GM19468 (cell line): ENCODE measurements around the gene JPT2.

Experiments used
- ATAC-seq: cut with Tn5 transposase; IDR thresholded peaks from one replicate; pipeline ENCODE4 v1.9.1; 2021; ENCODE audit warnings: mild to moderate bottlenecking, moderate library complexity, moderate number of reproducible peaks; ENCODE audit not compliant: unreplicated experiment; ENCODE audit errors: extremely low read depth

Gene JPT2

GRCh38 chr16:1677942-1678499 lies at the start of gene JPT2:
Gene JPT2, plus strand, starts transcription at chr16:1678279. Its CDS starts 34 bp downstream, at chr16:1678313.
- peak; percentile 86 for ATAC-seq

- no peak for ATAC-seq
Observed at GRCh38 chr16:1630450-1631213, 47.4 kb upstream of the JPT2 start.

- ATAC-seq, result no peak
Observed at GRCh38 chr16:1631230-1631629, 46.8 kb upstream of the JPT2 start.

DNA sequence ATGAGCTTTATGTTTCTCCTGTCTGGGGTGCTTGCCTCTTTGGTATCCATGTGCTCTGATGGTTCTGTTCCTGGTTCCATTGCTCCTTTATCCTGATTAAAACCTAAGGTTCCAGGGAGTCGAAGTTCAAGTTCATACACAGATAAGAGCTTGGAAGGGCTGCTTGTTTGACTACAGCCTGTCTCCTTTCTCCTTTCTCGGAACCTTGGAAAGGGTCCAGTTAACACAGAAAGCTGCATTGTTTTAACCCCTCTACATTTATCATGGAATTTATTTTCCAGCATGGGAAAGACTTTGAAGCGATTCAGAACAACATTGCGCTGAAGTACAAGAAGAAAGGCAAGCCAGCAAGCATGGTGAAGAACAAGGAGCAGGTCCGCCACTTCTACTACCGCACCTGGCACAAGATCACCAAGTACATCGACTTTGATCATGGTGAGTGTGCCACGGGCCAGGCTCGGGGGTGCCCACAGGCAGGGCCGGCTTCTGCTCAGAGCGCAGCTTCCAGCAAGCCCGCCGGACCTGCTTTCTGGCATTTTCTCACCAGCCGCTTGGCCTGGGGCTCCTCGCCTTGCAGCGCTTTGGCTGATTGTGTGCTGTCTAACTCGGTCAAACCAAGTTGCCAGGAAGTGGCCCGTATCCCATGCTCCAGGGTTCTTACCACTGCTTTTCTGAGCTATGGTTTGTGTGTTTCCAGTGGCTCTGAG lies 46.0 kb upstream of the JPT2 start:
- ATAC-seq, result no peak

- no peak for ATAC-seq
Observed at GRCh38 chr16:1632638-1632970, 45.5 kb upstream of the JPT2 start.

- no peak for ATAC-seq
Observed at GRCh38 chr16:1633310-1633709, 44.8 kb upstream of the JPT2 start.

DNA sequence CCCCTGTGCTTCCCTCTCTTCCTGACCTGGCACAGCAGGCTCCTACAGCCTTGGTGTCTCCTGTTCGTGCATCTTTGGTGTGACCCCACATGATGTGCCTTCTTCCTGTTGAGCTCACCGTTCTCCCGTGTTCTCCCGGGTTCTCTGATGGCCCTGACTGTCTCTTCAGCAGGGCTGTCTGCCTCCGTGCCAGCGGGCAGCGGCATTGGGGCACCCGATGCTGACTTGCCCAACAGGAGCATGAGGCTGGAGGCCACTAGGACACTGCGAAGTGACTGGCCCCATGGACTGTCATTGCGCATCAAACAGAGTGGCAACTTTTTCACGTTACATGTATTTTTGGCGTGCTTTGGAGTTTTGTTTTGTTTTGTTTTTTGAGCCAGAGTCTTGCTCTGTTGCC lies 43.5 kb upstream of the JPT2 start:
- no peak for ATAC-seq

GRCh38 chr16:1635070-1635469 lies 43.0 kb upstream of the JPT2 start:
- no peak for ATAC-seq

DNA sequence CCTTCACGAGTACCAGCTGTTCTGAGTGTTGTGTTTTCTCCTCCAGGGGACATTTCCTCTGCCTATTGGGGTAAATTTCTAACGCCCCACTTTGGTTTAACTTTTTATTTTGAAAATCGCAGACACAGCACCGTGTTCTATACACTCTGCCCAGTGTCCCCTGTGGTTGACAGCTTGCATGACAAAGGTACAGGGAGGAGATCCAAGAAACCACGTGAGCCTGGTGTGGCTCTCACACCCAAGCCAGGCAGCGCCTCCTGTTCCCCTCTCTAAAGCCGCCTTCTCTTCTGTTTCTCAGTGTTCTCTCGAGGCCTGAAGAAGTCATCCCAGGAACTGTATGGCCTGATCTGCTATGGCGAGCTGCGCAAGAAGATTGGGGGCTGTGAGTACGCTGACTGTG lies 40.6 kb upstream of the JPT2 start:
- no peak for ATAC-seq

GRCh38 chr16:1638757-1639156 lies 39.3 kb upstream of the JPT2 start:
- ATAC-seq, result no peak

DNA sequence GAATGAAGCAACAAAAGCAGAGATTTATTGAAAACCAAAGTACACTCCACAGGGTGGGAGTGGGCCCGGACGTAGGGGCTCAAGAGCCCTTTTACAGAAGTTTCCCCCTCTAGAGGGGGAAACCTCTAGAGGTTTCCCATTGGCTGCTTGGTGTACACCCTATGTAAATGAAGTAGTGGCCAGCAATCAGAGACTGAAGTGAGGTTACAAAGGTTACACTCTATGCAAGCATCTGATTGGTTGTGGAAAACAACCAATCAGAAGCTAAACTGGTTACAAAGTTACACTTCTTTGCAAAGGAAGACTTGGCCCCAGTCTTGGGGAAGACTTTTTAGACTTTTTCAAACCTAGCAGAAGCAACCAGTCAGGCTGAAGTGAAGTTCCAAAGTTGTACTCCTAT lies 38.8 kb upstream of the JPT2 start:
- no peak for ATAC-seq

GRCh38 chr16:1639860-1640259 lies 38.2 kb upstream of the JPT2 start:
- ATAC-seq, result no peak

GRCh38 chr16:1640261-1640941 lies 37.7 kb upstream of the JPT2 start:
- no peak for ATAC-seq

DNA sequence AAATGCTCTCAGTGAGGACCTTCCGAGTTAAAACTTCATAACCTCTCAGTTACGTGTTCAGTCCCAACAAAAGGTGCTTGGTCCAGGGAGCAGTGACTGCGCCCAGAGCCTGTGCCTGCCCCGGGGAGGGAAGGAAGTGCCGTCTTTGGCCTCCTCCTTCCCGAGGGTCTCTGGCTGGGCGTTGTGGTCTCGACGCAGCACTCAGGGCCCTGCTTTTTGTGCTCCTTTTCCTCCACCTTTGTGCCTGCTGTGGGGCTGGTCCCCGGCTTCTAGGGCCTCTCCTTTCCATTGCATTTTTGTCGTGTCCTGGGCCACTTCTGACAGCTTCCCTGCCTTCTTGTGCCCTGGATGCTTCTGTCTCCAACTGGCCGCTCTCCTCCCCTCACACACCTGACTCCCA lies 36.8 kb upstream of the JPT2 start:
- ATAC-seq, result no peak

GRCh38 chr16:1642148-1642547 lies 35.9 kb upstream of the JPT2 start:
- ATAC-seq, result no peak

- ATAC-seq, result no peak
Observed at GRCh38 chr16:1642753-1643152, 35.3 kb upstream of the JPT2 start.

DNA sequence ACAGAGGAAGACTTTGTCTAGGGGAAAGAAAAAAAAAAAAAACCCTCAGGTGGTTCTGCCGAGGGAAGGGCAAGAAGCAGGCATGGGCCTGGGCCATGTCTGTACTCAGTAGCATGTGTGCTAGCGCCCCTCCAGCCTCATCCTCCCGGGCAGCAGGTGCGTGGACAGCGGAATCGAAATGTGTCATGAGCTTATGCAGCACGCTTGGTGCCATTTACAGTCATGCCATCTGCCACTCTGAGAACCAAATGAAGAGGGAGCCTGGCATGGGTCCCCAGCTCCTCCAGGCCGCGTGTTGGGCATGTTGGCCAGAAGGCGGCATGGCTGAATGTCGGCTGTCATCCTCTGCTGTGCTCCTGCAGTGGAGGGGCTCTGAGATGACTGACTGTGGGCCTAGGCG lies 34.6 kb upstream of the JPT2 start:
- no peak for ATAC-seq

GRCh38 chr16:1645914-1646525 lies 32.1 kb upstream of the JPT2 start:
- no peak for ATAC-seq

GRCh38 chr16:1647856-1648255 lies 30.2 kb upstream of the JPT2 start:
- no peak for ATAC-seq

GRCh38 chr16:1650131-1650530 lies 27.9 kb upstream of the JPT2 start:
- ATAC-seq, result no peak
